ENCODE results near the gene NHLH2. TPM values are rescaled to one million over a fixed set of nuclear protein-coding genes. Genes with fewer than 3 reads are reported as not detected.
A peak's percentile ranks its signal among the peaks of the same experiment; 100 is the strongest.

Gene NHLH2
- total RNA-seq, 4 donors from 2014 or later = 0.21 TPM; not detected in 3

- 77 to 80% methylated on average over 20 of the region's 20 CpGs for WGBS, 2 donors
- peak overlapping the region in 2 of 4 donors; percentile 25 to 56 for H3K4me3 ChIP-seq
- no peak overlapping the region for H3K27ac ChIP-seq
Measured at GRCh38 chr1:115829023-115829674, 11.8 kb downstream of the NHLH2 start.

GRCh38 chr1:115828101-115829022 is 12.6 kb downstream of the NHLH2 start:
- Histone ChIP-seq H3K27ac (peak overlapping the region in 1 of 4 donors; percentile 46), H3K9me3 (peaks cover 0 to 5% (median 2%) of the 10 kb centered on the region in 4 donors), H3K36me3 (no peaks in the 10 kb centered on the region), H3K27me3 (peaks cover 0 to 20% of the 10 kb centered on the region in 2 donors), H3K4me1 (peaks cover 0 to 15% (median 0%) of the 10 kb centered on the region in 4 donors), H3K4me3 (peak overlapping the region; percentile 25 to 56 (median 42))
- TF ChIP-seq CTCF (IDR thresholded peaks at IDR 0.05) (no peak), POLR2A (IDR thresholded peaks at IDR 0.05) (no peak), EP300 (IDR thresholded peaks at IDR 0.05) (no peak)
- WGBS, 2 donors = 4 to 7% methylated on average over 49 to 73 of the region's 80 CpGs
- DNase-seq (ENCODE audit: low spot score in 2 of 2) = no peak

More at GRCh38 chr1:115829023-115829674, 11.8 kb downstream of the NHLH2 start:
- H3K27me3 ChIP-seq = peaks cover 0 to 24% of the 10 kb centered on the region in 2 donors
- no peak for DNase-seq (ENCODE audit: low spot score in 2 of 2)
- H3K9me3 ChIP-seq = no peaks in the 10 kb centered on the region
- peaks cover 0 to 15% (median 0%) of the 10 kb centered on the region in 4 donors for H3K4me1 ChIP-seq
- no peaks in the 10 kb centered on the region for H3K36me3 ChIP-seq
- TF ChIP-seq POLR2A (IDR thresholded peaks at IDR 0.05) = no peak
- no peak for TF ChIP-seq CTCF (IDR thresholded peaks at IDR 0.05)
- TF ChIP-seq EP300 (IDR thresholded peaks at IDR 0.05) = peak in 1 of 2 donors; percentile 14

GRCh38 chr1:115827452-115828044 is 13.4 kb downstream of the NHLH2 start:
- H3K27me3 ChIP-seq = peaks cover 0 to 17% of the 10 kb centered on the region in 2 donors
- no peak for DNase-seq (ENCODE audit: low spot score in 2 of 2)
- TF ChIP-seq POLR2A (IDR thresholded peaks at IDR 0.05) = no peak
- no peak for TF ChIP-seq CTCF (IDR thresholded peaks at IDR 0.05)
- TF ChIP-seq EP300 (IDR thresholded peaks at IDR 0.05) = no peak
- no peak overlapping the region for H3K27ac ChIP-seq
- peaks cover 0 to 9% (median 2%) of the 10 kb centered on the region in 4 donors for H3K9me3 ChIP-seq
- no peaks in the 10 kb centered on the region for H3K36me3 ChIP-seq
- WGBS, 2 donors = 62 to 68% methylated on average over 7 of the region's 7 CpGs
- peak overlapping the region in 1 of 4 donors; percentile 56 for H3K4me3 ChIP-seq
- peaks cover 0 to 15% (median 0%) of the 10 kb centered on the region in 4 donors for H3K4me1 ChIP-seq

DNA sequence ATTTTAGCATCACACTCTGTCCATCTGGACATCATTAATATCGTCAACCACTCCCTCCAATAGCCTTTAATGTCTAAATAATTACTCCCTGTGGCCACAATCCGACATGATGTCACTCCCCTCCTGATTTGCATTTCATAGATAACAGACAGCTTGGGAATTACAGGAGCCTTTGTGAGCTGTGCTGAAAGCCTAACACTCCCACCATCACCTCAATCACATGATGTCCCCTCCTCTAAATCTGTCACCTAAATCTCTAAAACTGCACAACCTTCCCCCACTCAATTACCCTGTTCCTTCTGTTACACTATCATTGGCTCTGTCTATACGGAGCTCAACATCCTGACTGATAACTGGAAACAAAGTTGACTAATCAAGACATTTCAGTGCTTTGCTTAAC is 14.3 kb downstream of the NHLH2 start:
- Histone ChIP-seq H3K27me3 (peaks cover 0 to 15% of the 10 kb centered on the region in 2 donors), H3K36me3 (no peaks in the 10 kb centered on the region), H3K9me3 (peaks cover 0 to 16% (median 2%) of the 10 kb centered on the region in 4 donors), H3K4me1 (peaks cover 0 to 15% (median 0%) of the 10 kb centered on the region in 4 donors), H3K4me3 (no peak overlapping the region), H3K27ac (no peak overlapping the region)
- no peak for DNase-seq (ENCODE audit: low spot score in 2 of 2)
- WGBS, 2 donors = 19 to 21% methylated on average over 3 of the region's 3 CpGs
- no peak for TF ChIP-seq EP300 (IDR thresholded peaks at IDR 0.05)
- no peak for TF ChIP-seq POLR2A (IDR thresholded peaks at IDR 0.05)
- TF ChIP-seq CTCF (IDR thresholded peaks at IDR 0.05) = no peak
